H1 (cell line): ENCODE results near the gene MYLK. TPM values are rescaled to one million over a fixed set of nuclear protein-coding genes. Genes with fewer than 3 reads are reported as not detected.

Experiments used
- CTCF ChIA-PET: fragments of 300-600 bp; sonication (Branson Sonifier 250); formaldehyde crosslinking; loops from one replicate; lab custom pipeline; 2021; ENCODE audit not compliant: partially characterized antibody; lab: Charles Lee
- POLR2A ChIA-PET: fragments of 300-600 bp; sonication (Branson Sonifier 250); formaldehyde crosslinking; loops from one replicate; lab custom pipeline; 2021; ENCODE audit warnings: inconsistent platforms; ENCODE audit not compliant: partially characterized antibody; lab: Charles Lee
- DNase-seq, 2 experiments: peaks; one replicate each; pipeline versions ENCODE4 v3.0.0 to v3.0.0-alpha.2; 2010 to 2022; ENCODE audit warnings: low spot score in 2 of 2, low read depth in 1 of 2, mixed read lengths in 1 of 2
- FAIRE-seq: peaks from 2 replicates; lab custom pipeline; 2011; peaks lifted over from hg19 to GRCh38; lab: Jason Lieb, UNC
- H2AFZ ChIP-seq: 2 replicates; pipeline ENCODE4 v1.8.1; 2012; ENCODE audit warnings: low read length, inconsistent platforms
- H2AK5ac ChIP-seq: 2 replicates; pipeline ENCODE4 v1.6.1; 2013; ENCODE audit warnings: low read depth, low read length
- H2BK120ac ChIP-seq: replicated peaks from 2 replicates; pipeline ENCODE3; 2013; ENCODE audit warnings: low read depth, low read length, inconsistent platforms
- H2BK12ac ChIP-seq: 2 replicates; pipeline ENCODE4 v1.6.1; 2013; ENCODE audit warnings: low read depth, low read length
- H2BK15ac ChIP-seq: 2 replicates; pipeline ENCODE4 v1.6.1; 2013; ENCODE audit warnings: low read length
- H2BK20ac ChIP-seq: 2 replicates; pipeline ENCODE4 v1.6.1; 2013; ENCODE audit warnings: low read length
- H2BK5ac ChIP-seq: 2 replicates; pipeline ENCODE4 v1.6.1; 2013; ENCODE audit warnings: low read depth, low read length
- H3K14ac ChIP-seq: 2 replicates; pipeline ENCODE4 v1.6.1; 2013; ENCODE audit warnings: inconsistent platforms; ENCODE audit not compliant: insufficient read length
- H3K18ac ChIP-seq: 2 replicates; pipeline ENCODE4 v1.6.1; 2013; ENCODE audit warnings: low read length; ENCODE audit errors: extremely low read depth
- H3K23ac ChIP-seq: 2 replicates; pipeline ENCODE4 v1.6.1; 2013; ENCODE audit warnings: inconsistent platforms; ENCODE audit not compliant: insufficient read length
- H3K23me2 ChIP-seq: 2 replicates; pipeline ENCODE4 v1.6.1; 2013; ENCODE audit warnings: low read depth, low read length
- H3K27ac ChIP-seq: 2 replicates; pipeline ENCODE4 v1.6.1; 2011; ENCODE audit warnings: low read depth, low read length, inconsistent platforms
- H3K27me3 ChIP-seq, 4 experiments: replicated peaks in 1 of 4; 1 replicate in 1 of 4; 2 replicates in 3 of 4; pipeline versions ENCODE4 v1.6.1 to v1.8.1; 2011 to 2013; ENCODE audit warnings: low read length in 3 of 4, mild to moderate bottlenecking in 3 of 4, inconsistent platforms in 2 of 4, mixed read lengths in 2 of 4, moderate library complexity in 1 of 4; ENCODE audit not compliant: control insufficient read depth in 3 of 4, insufficient read depth in 3 of 4; ENCODE audit errors: extremely low read depth in 1 of 4
- H3K36me3 ChIP-seq, 4 experiments: 2 replicates each; pipeline versions ENCODE4 v1.6.1 to v1.8.1; 2011 to 2013; ENCODE audit warnings: mild to moderate bottlenecking in 4 of 4, low read length in 3 of 4, moderate library complexity in 2 of 4, control low read depth in 1 of 4, inconsistent platforms in 1 of 4; ENCODE audit not compliant: insufficient read depth in 4 of 4, control insufficient read depth in 2 of 4
- H3K4ac ChIP-seq: replicated peaks from 2 replicates; pipeline ENCODE3; 2013; ENCODE audit warnings: low read length, low read depth, mixed read lengths, inconsistent platforms; ENCODE audit not compliant: insufficient read length
- H3K4me1 ChIP-seq, 4 experiments: replicated peaks in 1 of 4; 1 replicate in 1 of 4; 2 replicates in 3 of 4; pipeline versions ENCODE4 v1.6.1 to v1.8.1; 2011 to 2013; ENCODE audit warnings: low read length in 3 of 4, inconsistent platforms in 2 of 4, mixed read lengths in 1 of 4; ENCODE audit not compliant: insufficient read depth in 4 of 4, control insufficient read depth in 3 of 4
- H3K4me2 ChIP-seq, 2 experiments: 2 replicates each; pipeline versions ENCODE4 v1.6.1 to v1.8.1; 2011 to 2013; ENCODE audit warnings: low read depth in 2 of 2, low read length in 2 of 2, control low read depth in 1 of 2, inconsistent platforms in 1 of 2, mild to moderate bottlenecking in 1 of 2; ENCODE audit not compliant: insufficient read depth in 1 of 2
- H3K4me3 ChIP-seq, 4 experiments: fragments of 200-600, 300-600 bp in 1 of 4; sonication (generic), shearing (Covaris generic), sonication (Bioruptor Twin) in 1 of 4; 2 replicates each; pipeline versions ENCODE4 v1.5.1 to v1.8.1; 2011 to 2016; ENCODE audit warnings: low read length in 4 of 4, low read depth in 3 of 4, control low read depth in 2 of 4, inconsistent platforms in 2 of 4, mild to moderate bottlenecking in 2 of 4, mixed read lengths in 1 of 4, moderate library complexity in 1 of 4; ENCODE audit not compliant: insufficient read depth in 2 of 4; ENCODE audit errors: extremely low read depth in 1 of 4
- H3K56ac ChIP-seq: replicated peaks from 2 replicates; pipeline ENCODE3; 2013; ENCODE audit warnings: low read depth, mild to moderate bottlenecking, mixed read lengths, low read length, inconsistent platforms; ENCODE audit not compliant: insufficient read length
- H3K79me1 ChIP-seq: 2 replicates; pipeline ENCODE4 v1.6.1; 2013; ENCODE audit warnings: low read depth, low read length, control low read depth
- H3K79me2 ChIP-seq, 2 experiments: 2 replicates each; pipeline versions ENCODE4 v1.6.1 to v1.8.1; 2012 to 2013; ENCODE audit warnings: low read length in 2 of 2, mild to moderate bottlenecking in 2 of 2, inconsistent platforms in 1 of 2; ENCODE audit not compliant: insufficient read depth in 2 of 2, control insufficient read depth in 1 of 2
- H3K9ac ChIP-seq, 4 experiments: replicated peaks in 1 of 4; 1 replicate in 1 of 4; 2 replicates in 3 of 4; pipeline versions ENCODE4 v1.6.1 to v1.8.1; 2011 to 2013; ENCODE audit warnings: low read depth in 3 of 4, low read length in 3 of 4, control low read depth in 2 of 4, mild to moderate bottlenecking in 2 of 4, moderate library complexity in 2 of 4, inconsistent platforms in 1 of 4; ENCODE audit errors: extremely low read depth in 1 of 4
- H3K9me3 ChIP-seq, 2 experiments: 2 replicates each; pipeline versions ENCODE4 v1.6.1 to v1.8.1; 2012 to 2013; ENCODE audit warnings: mild to moderate bottlenecking in 2 of 2, moderate library complexity in 2 of 2, control low read depth in 1 of 2, inconsistent platforms in 1 of 2, low read depth in 1 of 2, low read length in 1 of 2, mixed read lengths in 1 of 2; ENCODE audit not compliant: insufficient read depth in 2 of 2
- H4K20me1 ChIP-seq, 2 experiments: replicated peaks in 1 of 2; 2 replicates each; pipeline versions ENCODE3 to v1.8.1; 2011 to 2013; ENCODE audit warnings: inconsistent platforms in 2 of 2, low read length in 2 of 2, mild to moderate bottlenecking in 1 of 2; ENCODE audit not compliant: insufficient read depth in 2 of 2, control insufficient read depth in 1 of 2
- H4K5ac ChIP-seq: 2 replicates; pipeline ENCODE4 v1.6.1; 2013; ENCODE audit warnings: low read length, low read depth, mixed read lengths, inconsistent platforms; ENCODE audit not compliant: insufficient read length
- H4K8ac ChIP-seq: 2 replicates; pipeline ENCODE4 v1.8.0; 2013; ENCODE audit warnings: mild to moderate bottlenecking, moderate library complexity, low read length, inconsistent platforms; ENCODE audit not compliant: insufficient read depth; ENCODE audit errors: extremely low read depth
- H4K91ac ChIP-seq: replicated peaks from 2 replicates; pipeline ENCODE3; 2013; ENCODE audit warnings: low read length, mixed read lengths, inconsistent platforms; ENCODE audit not compliant: insufficient read length
- BACH1 ChIP-seq: IDR thresholded peaks from 2 replicates; pipeline ENCODE4 v1.6.1; 2012; ENCODE audit warnings: low read length, improper control_type of control experiment
- CBX5 ChIP-seq: fragments of 300-800, 300-1000 bp; sonication (generic); IDR thresholded peaks from 2 replicates; pipeline ENCODE4 v1.7.1; 2016; ENCODE audit warnings: antibody characterized with exemption, low read length, low read depth
- CHD1 ChIP-seq: IDR thresholded peaks from 2 replicates; pipeline ENCODE4 v1.6.1; 2012; ENCODE audit warnings: low read depth, low read length, improper control_type of control experiment
- KDM1A ChIP-seq: fragments of 200-600, 300-600 bp; sonication (generic); IDR thresholded peaks from 2 replicates; pipeline ENCODE4 v1.7.1; 2016; ENCODE audit warnings: mild to moderate bottlenecking, low read length, borderline replicate concordance
- MAFK ChIP-seq: IDR thresholded peaks from 2 replicates; pipeline ENCODE4 v1.6.1; 2012; ENCODE audit warnings: low read depth, mild to moderate bottlenecking, improper control_type of control experiment, low read length
- SIN3A ChIP-seq, 2 experiments: IDR thresholded peaks in 1 of 2; conservative IDR thresholded peaks in 1 of 2; 2 replicates each; pipeline ENCODE4 v1.6.1; 2011 to 2012; ENCODE audit warnings: low read length in 2 of 2, improper control_type of control experiment in 1 of 2, low read depth in 1 of 2, mild to moderate bottlenecking in 1 of 2
- SP2 ChIP-seq: IDR thresholded peaks from 2 replicates; pipeline ENCODE4 v1.6.1; 2012; ENCODE audit warnings: mild to moderate bottlenecking, low read length, inconsistent platforms
- SUZ12 ChIP-seq: fragments of 200-600 bp; sonication (generic); IDR thresholded peaks from 2 replicates; pipeline ENCODE4 v1.6.1; 2012; ENCODE audit warnings: mild to moderate bottlenecking, inconsistent platforms, low read length, moderate library complexity, mixed read lengths
- ZNF274 ChIP-seq: IDR thresholded peaks from 2 replicates; pipeline ENCODE4 v1.7.0; 2012; ENCODE audit warnings: low read length, borderline replicate concordance; ENCODE audit errors: extremely low read depth
- WGBS, 2 experiments: shearing (Covaris generic) in 1 of 2; methylation state at CpG; one replicate each; pipeline versions ENCODE4 v1.1.6 to v1.1.7; 2013 to 2015; ENCODE audit warnings: low lambda C conversion rate in 2 of 2, mixed read lengths in 2 of 2, inconsistent platforms in 1 of 2, low coverage in 1 of 2, missing lambda C conversion rate in 1 of 2; ENCODE audit not compliant: insufficient replicate concordance in 2 of 2, insufficient coverage in 1 of 2, insufficient read length in 1 of 2; ENCODE audit errors: extremely low coverage in 1 of 2, missing lambda C conversion rate in 1 of 2; 5-methylcytosine and 5-hydroxymethylcytosine counted together
- polyA plus RNA-seq, 7 experiments: library from polyadenylated mRNA; depleted of rRNA in 3 of 7; stranded (reverse) in 5 of 7; unstranded in 2 of 7; fragments of >200 nt in 5 of 7; fragments of 200-250 nt in 2 of 7; gene quantifications; 1 replicate in 5 of 7; 2 replicates in 1 of 7; 4 replicates in 1 of 7; pipeline versions ENCODE4 v1.2.1 to v1.2.3, GENCODE V29; 2011 to 2013; ENCODE audit warnings: missing spikeins in 2 of 7, mixed read lengths in 2 of 7
- total RNA-seq: library from RNA; stranded (reverse); fragmentation: NEBNext Ultra II Directional; extraction: Animal tissue kit (Norgen Biotek cat#: 25700); gene quantifications from 2 replicates; pipeline ENCODE4 v1.2.1, GENCODE V29; 2021
- TF ChIP-seq, protein P1 (sequence below): IDR thresholded peaks from 2 replicates; pipeline ENCODE4 v1.6.1; 2012; ENCODE audit warnings: inconsistent platforms
- TF ChIP-seq, protein P2 (sequence below), 3 experiments: IDR thresholded peaks; 1 replicate in 2 of 3; 2 replicates in 1 of 3; pipeline versions ENCODE4 v1.5.1 to v1.6.1; 2011; ENCODE audit warnings: low read length in 3 of 3, mild to moderate bottlenecking in 3 of 3, inconsistent platforms in 2 of 3, low read depth in 1 of 3, moderate library complexity in 1 of 3; ENCODE audit not compliant: insufficient read depth in 1 of 3; ENCODE audit errors: control extremely low read depth in 1 of 3

Gene MYLK
- total and polyA plus RNA-seq, 2 of the 8 experiments (the other 6 are each of a cell fraction or from before 2014, with no cell fraction given) = 11.6 to 21.3 TPM

DNA sequence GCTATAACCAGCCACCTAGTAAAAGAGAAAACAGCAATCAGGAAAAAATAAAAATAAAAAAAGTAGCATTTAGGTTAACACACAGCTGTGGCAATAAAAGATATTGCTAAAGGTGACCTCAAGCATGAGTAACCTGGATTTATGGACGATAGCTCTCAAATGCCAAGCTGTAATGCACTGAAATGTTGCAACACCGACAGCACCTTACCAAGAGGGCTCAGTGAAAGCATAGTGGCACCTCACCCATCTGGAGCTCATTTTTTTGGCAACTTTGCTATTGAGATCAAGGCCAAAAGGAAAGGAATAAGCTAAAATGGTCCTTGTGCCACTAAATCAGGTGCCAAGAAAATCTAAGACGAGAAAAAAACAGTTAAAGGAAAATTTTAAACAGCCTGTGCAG is 301.8 kb downstream of the MYLK start:
- H2AFZ ChIP-seq = no peak overlapping the region
- H3K27me3 ChIP-seq = no peaks in the 10 kb centered on the region
- peaks cover 0 to 3% of the 10 kb centered on the region in 2 experiments; a peak in 2 of 4 replicates for H3K79me2 ChIP-seq
- no peak overlapping the region for H3K27ac ChIP-seq
- H3K4me3 ChIP-seq = no peak overlapping the region
- ChIA-PET CTCF (interaction anchor here (0.6 to 3.4 kb wide), 5 partner anchors 20 to 411 kb away, joined by 3 to 16 read pairs (median 4); partner anchors contain the start of gene ADCY5), POLR2A (interaction anchor here (1.6 to 1.9 kb wide), 2 partner anchors 11 to 36 kb away, joined by 3 to 9 read pairs; no protein-coding TSS in a partner anchor)
- FAIRE-seq (no peak), DNase-seq (no peak)
- no peaks in the 10 kb centered on the region for H3K79me1 ChIP-seq
- no peak overlapping the region for H2BK5ac ChIP-seq
- no peak overlapping the region for H4K5ac ChIP-seq
- no peak overlapping the region for H3K18ac ChIP-seq
- no peak overlapping the region for H4K91ac ChIP-seq
- H3K4me2 ChIP-seq = no peak overlapping the region
- peaks cover 0 to 14% (median 3%) of the 10 kb centered on the region in 4 experiments; a peak in 3 of 8 replicates for H3K36me3 ChIP-seq
- H3K4me1 ChIP-seq = peaks cover 0 to 3% (median 0%) of the 10 kb centered on the region in 4 experiments; a peak in 3 of 7 replicates
- peaks cover 0 to 1% of the 10 kb centered on the region in 2 experiments for H4K20me1 ChIP-seq
- no peak overlapping the region for H2BK120ac ChIP-seq
- H2BK12ac ChIP-seq = no peak overlapping the region
- no peak overlapping the region for H3K9ac ChIP-seq
- no peak overlapping the region for H2BK15ac ChIP-seq
- H2AK5ac ChIP-seq = no peak overlapping the region
- H3K23me2 ChIP-seq = peaks cover 15% of the 10 kb centered on the region
- no peak overlapping the region for H3K56ac ChIP-seq
- no peak overlapping the region for H3K4ac ChIP-seq
- H3K14ac ChIP-seq = no peak overlapping the region
- 82% methylated on average over 3 of the region's 3 CpGs; no CpG with 5 or more reads in 1 of the 2 experiments for WGBS, 2 experiments
- no peak overlapping the region for H4K8ac ChIP-seq
- no peak overlapping the region for H2BK20ac ChIP-seq
- no peaks in the 10 kb centered on the region for H3K9me3 ChIP-seq
- H3K23ac ChIP-seq = no peak overlapping the region
- TF ChIP-seq SUZ12 = no peak
- TF ChIP-seq, protein P1, sequence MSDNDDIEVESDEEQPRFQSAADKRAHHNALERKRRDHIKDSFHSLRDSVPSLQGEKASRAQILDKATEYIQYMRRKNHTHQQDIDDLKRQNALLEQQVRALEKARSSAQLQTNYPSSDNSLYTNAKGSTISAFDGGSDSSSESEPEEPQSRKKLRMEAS = no peak
- no peak for TF ChIP-seq SIN3A (conservative IDR thresholded peaks at IDR 0.05 in 1 of 2, IDR thresholded peaks at IDR 0.05 in 1 of 2; ENCODE audit: low read depth in 1 of 2, low read length in 2 of 2)
- TF ChIP-seq, protein P2, sequence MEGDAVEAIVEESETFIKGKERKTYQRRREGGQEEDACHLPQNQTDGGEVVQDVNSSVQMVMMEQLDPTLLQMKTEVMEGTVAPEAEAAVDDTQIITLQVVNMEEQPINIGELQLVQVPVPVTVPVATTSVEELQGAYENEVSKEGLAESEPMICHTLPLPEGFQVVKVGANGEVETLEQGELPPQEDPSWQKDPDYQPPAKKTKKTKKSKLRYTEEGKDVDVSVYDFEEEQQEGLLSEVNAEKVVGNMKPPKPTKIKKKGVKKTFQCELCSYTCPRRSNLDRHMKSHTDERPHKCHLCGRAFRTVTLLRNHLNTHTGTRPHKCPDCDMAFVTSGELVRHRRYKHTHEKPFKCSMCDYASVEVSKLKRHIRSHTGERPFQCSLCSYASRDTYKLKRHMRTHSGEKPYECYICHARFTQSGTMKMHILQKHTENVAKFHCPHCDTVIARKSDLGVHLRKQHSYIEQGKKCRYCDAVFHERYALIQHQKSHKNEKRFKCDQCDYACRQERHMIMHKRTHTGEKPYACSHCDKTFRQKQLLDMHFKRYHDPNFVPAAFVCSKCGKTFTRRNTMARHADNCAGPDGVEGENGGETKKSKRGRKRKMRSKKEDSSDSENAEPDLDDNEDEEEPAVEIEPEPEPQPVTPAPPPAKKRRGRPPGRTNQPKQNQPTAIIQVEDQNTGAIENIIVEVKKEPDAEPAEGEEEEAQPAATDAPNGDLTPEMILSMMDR (IDR thresholded peaks at IDR 0.05; ENCODE audit: control extremely low read depth in 1 of 3, insufficient read depth in 1 of 3, low read depth in 1 of 3, low read length in 3 of 3) = no peak
- TF ChIP-seq CHD1 = no peak
- TF ChIP-seq BACH1 = no peak
- TF ChIP-seq MAFK = no peak
- no peak for TF ChIP-seq ZNF274
- TF ChIP-seq SP2 = no peak
- no peak for TF ChIP-seq CBX5
- TF ChIP-seq KDM1A = no peak
